ENCODE measurements around the gene PRUNE2. TPM values are rescaled to one million over a fixed set of nuclear protein-coding genes. Genes with fewer than 3 reads are reported as not detected.
"Not testable (repeated sequence)": the region's sequence is repeated elsewhere in the genome, so short reads cannot be mapped to it uniquely, and the experiment has no call there.

The PRUNE2 gene
- total RNA-seq, 4 donors from 2014 or later = 4.1 to 13.1 (median 5.4) TPM

GRCh38 chr9:76743931-76744330, 162.0 kb downstream of the PRUNE2 start:
- intact Hi-C loops (cut with DNase I; ENCODE audit: low total_unique reads) = no loop called here
- 45 to 47% methylated on average over 3 of the region's 3 CpGs for WGBS, 2 donors

DNA sequence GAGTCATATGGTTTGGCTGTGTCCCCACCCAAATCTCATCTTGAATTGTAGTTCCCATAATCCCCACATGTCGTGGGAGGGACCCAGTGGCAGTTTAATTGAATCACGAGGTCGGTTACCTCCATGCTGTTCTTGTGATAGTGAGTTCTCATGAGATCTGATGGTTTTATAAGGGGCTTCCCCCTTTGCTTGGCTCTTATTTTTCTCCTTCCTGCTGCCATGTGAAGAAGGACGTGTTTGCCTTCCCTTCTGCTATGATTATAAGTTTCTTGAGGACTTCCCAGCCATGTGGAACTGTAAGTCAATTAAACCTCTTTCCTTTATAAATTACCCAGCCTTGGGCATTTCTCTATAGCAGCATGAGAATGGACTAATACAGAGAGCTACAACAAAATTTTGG, 163.0 kb downstream of the PRUNE2 start:
- DNase-seq (ENCODE audit: low spot score in 2 of 2); H3K4me3 ChIP-seq (ENCODE audit: low read depth, poor library complexity, severe bottlenecking); intact Hi-C loops (cut with DNase I; ENCODE audit: low total_unique reads): not testable (repeated sequence)
- 71 to 88% methylated on average over 4 of the region's 4 CpGs for WGBS, 2 donors

More at GRCh38 chr9:76743931-76744330, 162.0 kb downstream of the PRUNE2 start:
- no peak for DNase-seq (ENCODE audit: low spot score in 2 of 2)
- no peak overlapping the region for H3K4me3 ChIP-seq (ENCODE audit: low read depth, poor library complexity, severe bottlenecking)
- no peak for TF ChIP-seq POLR2A (IDR thresholded peaks at IDR 0.05)
- TF ChIP-seq CTCF (IDR thresholded peaks at IDR 0.05) = no peak

DNA sequence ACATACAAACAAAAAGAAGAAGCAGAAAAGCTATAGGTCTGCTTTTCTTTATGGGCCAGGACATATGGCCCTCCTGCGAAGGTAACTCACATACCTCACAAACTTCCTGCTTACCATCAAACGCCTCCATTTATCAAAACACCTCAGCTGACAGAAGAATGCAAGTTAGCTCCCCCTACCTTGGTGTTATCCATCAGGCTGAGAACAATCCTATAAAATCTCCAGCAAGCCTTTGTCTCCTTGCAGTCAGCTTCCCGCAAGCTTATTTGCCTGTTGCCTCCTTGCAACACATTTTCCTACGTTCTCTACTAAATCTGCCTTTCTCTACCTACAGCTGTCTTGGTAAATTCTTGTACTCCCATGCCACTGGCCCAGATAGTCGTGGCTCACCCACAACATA, 164.4 kb downstream of the PRUNE2 start:
- 79 to 83% methylated on average over 5 of the region's 5 CpGs for WGBS, 2 donors
- no peak overlapping the region for H3K4me3 ChIP-seq (ENCODE audit: low read depth, poor library complexity, severe bottlenecking)
- intact Hi-C loops (cut with DNase I; ENCODE audit: low total_unique reads) = no loop called here
- TF ChIP-seq CTCF (IDR thresholded peaks at IDR 0.05) (no peak), POLR2A (IDR thresholded peaks at IDR 0.05) (no peak)
- DNase-seq (ENCODE audit: low spot score in 2 of 2) = no peak

DNA sequence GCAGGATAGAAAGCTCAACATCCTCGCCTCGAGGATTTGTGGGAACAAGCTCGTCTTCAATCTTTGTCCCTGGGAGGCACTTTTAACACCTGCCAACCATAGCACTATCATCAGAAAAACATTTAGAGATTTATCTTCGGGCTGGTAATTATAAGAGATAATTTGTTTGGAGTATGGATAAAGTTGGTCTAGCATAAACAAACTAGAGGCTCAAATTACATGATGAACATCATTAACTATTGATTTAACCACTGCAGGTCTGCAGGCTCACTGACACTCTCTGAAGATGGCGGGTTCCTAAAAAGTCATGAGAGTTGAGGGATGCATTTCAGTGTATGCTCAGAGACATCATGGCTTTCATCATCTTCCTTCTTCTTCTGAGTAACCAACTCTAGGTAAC, 167.5 kb downstream of the PRUNE2 start:
- intact Hi-C loops (cut with DNase I; ENCODE audit: low total_unique reads) = no loop called here
- DNase-seq (ENCODE audit: low spot score in 2 of 2) = no peak
- WGBS, 2 donors = 59 to 65% methylated on average over 5 of the region's 5 CpGs
- no peak for TF ChIP-seq POLR2A (IDR thresholded peaks at IDR 0.05)
- no peak for TF ChIP-seq CTCF (IDR thresholded peaks at IDR 0.05)
- H3K4me3 ChIP-seq (ENCODE audit: low read depth, poor library complexity, severe bottlenecking) = no peak overlapping the region

GRCh38 chr9:76737154-76737902, 168.6 kb downstream of the PRUNE2 start:
- TF ChIP-seq CTCF (IDR thresholded peaks at IDR 0.05) = no peak
- no peak for TF ChIP-seq POLR2A (IDR thresholded peaks at IDR 0.05)
- intact Hi-C loops (cut with DNase I; ENCODE audit: low total_unique reads) = no loop called here
- no peak for DNase-seq (ENCODE audit: low spot score in 2 of 2)
- no peak overlapping the region for H3K4me3 ChIP-seq (ENCODE audit: low read depth, poor library complexity, severe bottlenecking)
- WGBS, 2 donors = 52% methylated on average over 3 of the region's 3 CpGs

DNA sequence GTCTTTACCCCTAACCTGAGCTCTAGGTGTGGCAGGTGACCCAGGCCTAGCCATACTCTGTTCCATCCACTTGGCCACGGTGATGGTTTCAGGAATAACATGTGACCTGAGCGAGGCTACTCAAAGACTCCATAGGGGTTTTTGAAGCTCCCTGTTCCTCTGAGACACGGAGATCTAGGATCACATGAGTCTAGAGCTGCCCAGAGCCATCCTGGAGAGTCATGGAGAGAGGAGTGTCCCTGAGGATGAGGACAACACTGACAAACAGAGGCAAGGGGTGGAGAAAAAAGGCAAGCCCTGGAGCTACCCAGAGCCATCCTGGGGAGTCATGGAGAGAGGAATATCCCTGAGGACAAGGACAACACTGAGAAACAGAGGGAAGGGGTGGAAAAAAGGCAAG, 171.2 kb downstream of the PRUNE2 start:
- TF ChIP-seq CTCF (IDR thresholded peaks at IDR 0.05) = no peak
- H3K4me3 ChIP-seq (ENCODE audit: low read depth, poor library complexity, severe bottlenecking) = no peak overlapping the region
- no peak for DNase-seq (ENCODE audit: low spot score in 2 of 2)
- 89 to 91% methylated on average over 3 of the region's 3 CpGs for WGBS, 2 donors
- intact Hi-C loops (cut with DNase I; ENCODE audit: low total_unique reads) = no loop called here

All from lower leg skin (tissue), 4 donors.